Heart left ventricle (tissue), 16 donors: ENCODE results near the gene CCDC112. TPM values are rescaled to one million over a fixed set of nuclear protein-coding genes. Genes with fewer than 3 reads are reported as not detected.
A peak's percentile ranks its signal among the peaks of the same experiment; 100 is the strongest.

Experiments used
- ATAC-seq, 4 donors: fragments of 200-7000 bp; cut with Tn5 transposase; one replicate each; pipeline ENCODE4 v1.9.1; 2020 to 2022; ENCODE audit warnings: moderate library complexity in 4 of 4, mild to moderate bottlenecking in 3 of 4, moderate number of reproducible peaks in 1 of 4
- DNase-seq, 5 donors: peaks; one replicate each; pipeline ENCODE4 v3.0.0-alpha.2; 2020
- H3K27ac ChIP-seq, 12 donors: fragments of 200-600 bp; sonication (generic) in 4 of 12; one replicate each; pipeline versions ENCODE4 v1.5.0 to v1.8.0; 2016 to 2022; ENCODE audit warnings: mild to moderate bottlenecking in 2 of 12
- H3K27me3 ChIP-seq, 9 donors: fragments of 200-600 bp; sonication (generic) in 2 of 9; one replicate each; pipeline versions ENCODE4 v1.5.1 to v1.8.0; 2016 to 2022; ENCODE audit warnings: mild to moderate bottlenecking in 3 of 9
- H3K36me3 ChIP-seq, 9 donors: fragments of 200-600 bp; sonication (generic) in 2 of 9; one replicate each; pipeline versions ENCODE4 v1.5.0 to v1.8.0; 2018 to 2022; ENCODE audit warnings: mild to moderate bottlenecking in 2 of 9
- H3K4me1 ChIP-seq, 12 donors: fragments of 200-600 bp; sonication (generic) in 4 of 12; one replicate each; pipeline versions ENCODE4 v1.5.0 to v1.8.0; 2016 to 2022; ENCODE audit warnings: mild to moderate bottlenecking in 3 of 12
- H3K4me3 ChIP-seq, 12 donors: fragments of 200-600 bp; sonication (generic) in 4 of 12; one replicate each; pipeline versions ENCODE4 v1.5.0 to v1.8.0; 2017 to 2022; ENCODE audit warnings: mild to moderate bottlenecking in 9 of 12, moderate library complexity in 4 of 12
- H3K9me3 ChIP-seq, 12 donors: fragments of 200-600 bp; sonication (generic) in 4 of 12; one replicate each; pipeline versions ENCODE4 v1.5.0 to v1.8.0; 2016 to 2022; ENCODE audit warnings: mild to moderate bottlenecking in 1 of 12
- POLR2A ChIP-seq, 2 donors: fragments of 450-650 bp; IDR thresholded peaks; one replicate each; pipeline ENCODE4 v1.6.1; 2017; ENCODE audit warnings: antibody characterized with exemption in 2 of 2, mild to moderate bottlenecking in 2 of 2, moderate library complexity in 2 of 2
- WGBS, 4 donors: extraction: QIAGEN DNeasy Blood & Tissue Kit in 2 of 4; methylation state at CpG; one replicate each; pipeline versions ENCODE4 v1.1.5 to v1.1.7; 2013 to 2018; 5-methylcytosine and 5-hydroxymethylcytosine counted together
- intact Hi-C, 10 donors: fragments of 100-400 bp; cut with DNase I; formaldehyde crosslinking; loops; one replicate each; pipeline versions ENCODE4 v1.11.1 to v1.14.2; 2022
- long read RNA-seq, 3 donors: library from polyadenylated mRNA; unstranded; transcript quantifications; one replicate each; pipeline ENCODE4 v2.0.0, GENCODE V29; 2020 to 2021
- polyA plus RNA-seq, 2 donors: library from polyadenylated mRNA; stranded (reverse); fragments of 200-250 nt; gene quantifications; one replicate each; pipeline ENCODE4 v1.2.3, GENCODE V29; 2013
- total RNA-seq, 9 donors: library from RNA; depleted of rRNA in 2 of 9; stranded (reverse); fragments of >200 nt in 2 of 9; fragmentation: NEBNext Ultra II Directional in 3 of 9; extraction: Animal tissue kit (Norgen Biotek cat#: 25700) in 3 of 9; gene quantifications; one replicate each; pipeline versions ENCODE4 v1.1.0 to v1.2.4, GENCODE V29; 2016 to 2023
- TF ChIP-seq, protein P1 (sequence below), 12 donors: fragments of 200-600 bp; sonication (generic) in 4 of 12; IDR thresholded peaks; one replicate each; pipeline versions ENCODE4 v1.5.0 to v1.8.0; 2018 to 2022; ENCODE audit warnings: antibody characterized with exemption in 12 of 12, mild to moderate bottlenecking in 5 of 12
- donor health status: ischemic (EF 13 %, LVEDD 7.1; RV severe dilation, severe dysfunction).
- donor health status: healthy with polysubstance abuse.
- donor health status: DM: no; HTN: yes; CAD: no.
- donor health status: DM: no; HTN: no; CAD: no.
- donor health status: ischemic (EF 25% LVEDD 6.9; RV normal size, moderate dysfunction).
- donor health status: ischemic (EF 25% LVEDD 5.7; RV mildly dilated, moderate dysfunction).
- donor health status: healthy.
- donor health status: DM: yes; HTN: yes; CAD: no.
- donor health status: ischemic (EF 35%, LVEDD 5.7; RV mildly dilated, moderate dysfunction).
- donor health status: nonischemic (EF 11% LVEDD 7.7; RV severe dilation, severe dysfunction).
- donor health status: DM: yes; HTN: yes; CAD: no.
- donor health status: PGD.
- donor health status: ischemic (EF 29% LVEDD 5.4; RV normal size, mild dysfunction).
- donor health status: nonischemic (EF 23%, LVEDD 6.1; RV moderate dilation, normal function).

Gene CCDC112, protein sequence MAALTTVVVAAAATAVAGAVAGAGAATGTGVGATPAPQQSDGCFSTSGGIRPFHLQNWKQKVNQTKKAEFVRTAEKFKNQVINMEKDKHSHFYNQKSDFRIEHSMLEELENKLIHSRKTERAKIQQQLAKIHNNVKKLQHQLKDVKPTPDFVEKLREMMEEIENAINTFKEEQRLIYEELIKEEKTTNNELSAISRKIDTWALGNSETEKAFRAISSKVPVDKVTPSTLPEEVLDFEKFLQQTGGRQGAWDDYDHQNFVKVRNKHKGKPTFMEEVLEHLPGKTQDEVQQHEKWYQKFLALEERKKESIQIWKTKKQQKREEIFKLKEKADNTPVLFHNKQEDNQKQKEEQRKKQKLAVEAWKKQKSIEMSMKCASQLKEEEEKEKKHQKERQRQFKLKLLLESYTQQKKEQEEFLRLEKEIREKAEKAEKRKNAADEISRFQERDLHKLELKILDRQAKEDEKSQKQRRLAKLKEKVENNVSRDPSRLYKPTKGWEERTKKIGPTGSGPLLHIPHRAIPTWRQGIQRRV
- total RNA-seq (1 to 10 TPM; 3.6 to 8.4 (median 5.6) TPM), polyA plus RNA-seq (1 to 10 TPM; 4.3 to 6.8 TPM)
- long read RNA-seq, donor 1, partial matches to known transcripts = 2 of 4 reads
- long read RNA-seq, donor 1, other reads (novel, unspliced or antisense) = 0 of 4 reads
- long read RNA-seq, donor 2, partial matches to known transcripts = 2 of 2 reads
- long read RNA-seq, donor 2, other reads (novel, unspliced or antisense) = 0 of 2 reads
- long read RNA-seq, donor 3, partial matches to known transcripts = 0 of 3 reads
- long read RNA-seq, donor 3, other reads (novel, unspliced or antisense) = 1 of 3 reads

DNA sequence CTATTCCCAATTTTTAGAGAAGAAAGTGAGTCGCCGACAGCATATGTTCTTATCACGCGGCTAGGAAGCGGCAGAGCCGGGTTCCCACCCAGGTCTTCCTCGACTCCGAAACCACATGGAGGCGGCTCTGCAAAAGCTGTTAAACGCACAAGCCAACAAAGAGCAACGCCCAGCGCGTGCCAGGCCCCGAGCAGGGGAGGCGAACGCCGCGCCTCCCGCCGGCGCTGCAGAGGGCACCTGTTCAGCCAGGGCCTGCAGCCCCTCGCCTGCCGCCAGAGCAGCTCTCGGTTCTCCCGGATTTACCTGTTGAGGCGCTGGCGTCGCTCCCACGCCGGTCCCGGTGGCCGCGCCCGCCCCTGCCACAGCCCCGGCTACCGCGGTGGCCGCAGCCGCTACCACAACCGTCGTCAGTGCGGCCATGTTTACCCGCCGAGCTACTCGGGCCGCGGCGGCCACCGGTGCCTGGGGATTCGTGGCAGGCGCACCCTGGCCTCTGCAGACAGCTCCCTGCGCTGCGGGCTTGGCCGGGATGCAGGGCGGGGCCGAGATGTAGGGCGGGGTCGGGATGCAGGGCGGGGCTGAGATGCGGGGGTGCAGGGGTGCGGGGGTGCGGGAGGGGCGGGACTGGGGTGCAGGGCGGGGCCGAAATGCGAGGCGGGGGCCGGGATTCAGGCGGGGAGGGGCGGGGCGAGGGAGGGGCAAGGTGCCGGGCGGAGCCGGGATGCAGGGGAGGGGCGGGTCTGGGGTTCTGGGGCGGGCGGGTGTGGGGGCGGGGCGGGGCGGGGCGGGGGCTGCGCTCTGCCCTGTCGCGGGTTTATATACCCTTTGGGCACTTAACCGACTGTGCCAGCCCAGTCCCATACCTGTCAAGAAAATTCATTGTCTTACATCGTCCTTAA is at the start of gene CCDC112:
Gene CCDC112 (minus strand): TSS at position 531 of the 899 bp plus-strand sequence. CDS start 111 bp downstream, at position 420.
- Histone ChIP-seq H3K27ac (peak within 1 kb of the TSS in 11 of 12 donors; percentile 47 to 82 (median 68)), H3K27me3 (no peaks in the 10 kb centered on the region), H3K4me3 (peak within 1 kb of the TSS; percentile 74 to 99 (median 92)), H3K4me1 (peaks cover 0 to 15% (median 9%) of the 10 kb centered on the region in 12 donors), H3K36me3 (no peaks in the 10 kb centered on the region), H3K9me3 (peaks cover 0 to 18% (median 0%) of the 10 kb centered on the region in 12 donors)
- DNase-seq (peak; percentile 86 to 92 (median 86)), ATAC-seq (peak; percentile 80 to 96 (median 92))
- intact Hi-C loops = loop anchor here in 1 of 10 donors (10.0 kb wide), 1 partner anchor 788 kb away; the partner anchor contains the start of gene COMMD10
- TF ChIP-seq, protein P1, sequence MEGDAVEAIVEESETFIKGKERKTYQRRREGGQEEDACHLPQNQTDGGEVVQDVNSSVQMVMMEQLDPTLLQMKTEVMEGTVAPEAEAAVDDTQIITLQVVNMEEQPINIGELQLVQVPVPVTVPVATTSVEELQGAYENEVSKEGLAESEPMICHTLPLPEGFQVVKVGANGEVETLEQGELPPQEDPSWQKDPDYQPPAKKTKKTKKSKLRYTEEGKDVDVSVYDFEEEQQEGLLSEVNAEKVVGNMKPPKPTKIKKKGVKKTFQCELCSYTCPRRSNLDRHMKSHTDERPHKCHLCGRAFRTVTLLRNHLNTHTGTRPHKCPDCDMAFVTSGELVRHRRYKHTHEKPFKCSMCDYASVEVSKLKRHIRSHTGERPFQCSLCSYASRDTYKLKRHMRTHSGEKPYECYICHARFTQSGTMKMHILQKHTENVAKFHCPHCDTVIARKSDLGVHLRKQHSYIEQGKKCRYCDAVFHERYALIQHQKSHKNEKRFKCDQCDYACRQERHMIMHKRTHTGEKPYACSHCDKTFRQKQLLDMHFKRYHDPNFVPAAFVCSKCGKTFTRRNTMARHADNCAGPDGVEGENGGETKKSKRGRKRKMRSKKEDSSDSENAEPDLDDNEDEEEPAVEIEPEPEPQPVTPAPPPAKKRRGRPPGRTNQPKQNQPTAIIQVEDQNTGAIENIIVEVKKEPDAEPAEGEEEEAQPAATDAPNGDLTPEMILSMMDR (IDR thresholded peaks at IDR 0.05) = peak in 1 of 12 donors; percentile 11
- TF ChIP-seq POLR2A (IDR thresholded peaks at IDR 0.05) = peak in 1 of 2 donors; percentile 68
- WGBS, 4 donors = 1 to 2% (median 1%) methylated on average over 13 to 84 of the region's 86 CpGs

DNA sequence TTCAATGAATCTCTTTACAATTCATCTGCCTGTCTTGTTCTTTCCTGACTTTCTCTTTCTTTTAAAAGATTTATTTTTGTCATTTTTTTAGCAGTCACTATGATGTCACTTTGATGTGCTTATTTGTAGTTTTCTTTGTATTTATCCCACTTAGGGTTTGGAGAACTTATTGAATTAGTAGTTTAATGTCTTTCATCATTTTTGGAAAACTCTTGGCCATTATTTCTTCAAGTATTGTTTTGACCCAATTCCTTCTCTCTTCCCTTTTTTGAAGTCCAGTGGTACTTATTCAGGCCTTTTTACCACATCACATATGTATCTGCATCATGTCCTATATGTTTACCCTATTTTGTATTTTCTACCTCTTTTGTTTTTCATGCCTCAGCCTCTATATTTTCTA is 48.9 kb upstream of the CCDC112 start:
- ATAC-seq (no peak), DNase-seq (no peak)
- Histone ChIP-seq H3K27me3 (no peaks in the 10 kb centered on the region), H3K4me3 (no peak overlapping the region), H3K36me3 (no peaks in the 10 kb centered on the region), H3K9me3 (peaks cover 0 to 12% (median 0%) of the 10 kb centered on the region in 12 donors), H3K27ac (no peak overlapping the region), H3K4me1 (peaks cover 0 to 16% (median 0%) of the 10 kb centered on the region in 12 donors)
- TF ChIP-seq, protein P1 (IDR thresholded peaks at IDR 0.05) = no peak
- TF ChIP-seq POLR2A (IDR thresholded peaks at IDR 0.05) = no peak
- intact Hi-C loops = no loop called here

DNA sequence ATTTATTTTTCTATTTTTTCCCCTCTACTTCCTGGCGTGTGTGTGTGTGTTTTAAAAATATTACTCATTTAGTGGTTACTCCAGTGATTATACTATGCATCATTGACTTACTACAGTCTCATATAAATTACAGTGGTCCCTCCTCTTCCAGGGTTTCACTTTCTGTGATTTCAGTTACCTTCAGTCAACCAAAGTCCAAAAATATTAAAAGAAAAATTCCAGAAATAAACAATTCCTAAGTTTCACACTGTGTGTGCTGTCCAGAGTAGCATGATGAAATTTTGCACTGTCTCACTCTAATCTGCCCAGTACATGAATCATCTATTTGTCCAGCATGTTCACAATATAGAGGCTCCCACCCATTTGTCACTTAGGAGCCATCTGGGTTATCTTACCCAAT is 47.4 kb upstream of the CCDC112 start:
- peaks cover 0 to 2% (median 0%) of the 10 kb centered on the region in 12 donors for H3K4me1 ChIP-seq
- ATAC-seq = peak in 2 of 4 donors; percentile 49 to 54
- 67 to 84% (median 79%) methylated on average over 1 of the region's 1 CpG for WGBS, 4 donors

More for the DNA sequence above, 47.4 kb upstream of the CCDC112 start:
- intact Hi-C loops = no loop called here
- Histone ChIP-seq H3K9me3 (peaks cover 0 to 12% (median 0%) of the 10 kb centered on the region in 12 donors), H3K4me3 (no peak overlapping the region), H3K27me3 (no peaks in the 10 kb centered on the region), H3K27ac (no peak overlapping the region), H3K36me3 (no peaks in the 10 kb centered on the region)
- no peak for TF ChIP-seq POLR2A (IDR thresholded peaks at IDR 0.05)
- TF ChIP-seq, protein P1 (IDR thresholded peaks at IDR 0.05) = no peak
- DNase-seq = no peak
